ENCODE measurements around the gene CDH24. TPM values are rescaled to one million over a fixed set of nuclear protein-coding genes. Genes with fewer than 3 reads are reported as not detected.

CDH24 gene
- total and polyA plus RNA-seq, 9 of the 15 experiments (the other 6 are each of a cell fraction or from before 2014, with no cell fraction given) = 0.04 to 16.2 (median 4.9) TPM

- no peak for TF ChIP-seq CHD7 (IDR thresholded peaks at IDR 0.05; ENCODE audit: low read depth, low read length)
- no peak for TF ChIP-seq BCL6 (CRISPR knock-in tag; IDR thresholded peaks at IDR 0.05)
- no peak for TF ChIP-seq ATF1 (CRISPR knock-in tag; IDR thresholded peaks at IDR 0.05)
- TF ChIP-seq ATF1 (tag; IDR thresholded peaks at IDR 0.05) = 0 out of 2 replicates have a peak, but pooled peaks have one; percentile 12
- no peak for TF ChIP-seq ARNT (IDR thresholded peaks at IDR 0.05)
- TF ChIP-seq CBX2 (IDR thresholded peaks at IDR 0.05; ENCODE audit: insufficient read depth, low read length, poor library complexity, severe bottlenecking) = no peak
- TF ChIP-seq FOXK2 (conservative IDR thresholded peaks at IDR 0.05 in 1 of 2, IDR thresholded peaks at IDR 0.05 in 1 of 2; ENCODE audit: low read depth in 2 of 2) = peak; percentile 50 to 53; a peak in 2 of 4 replicates
- TF ChIP-seq ERF (CRISPR knock-in tag; IDR thresholded peaks at IDR 0.05) = 0 out of 2 replicates have a peak, but pooled peaks have one; percentile 53
- peak; percentile 48; the same call in 1 of the 2 replicates for TF ChIP-seq MYC (IDR thresholded peaks at IDR 0.05; ENCODE audit: low read depth, low read length)
- no peak for TF ChIP-seq MYC (CRISPR knock-in tag; IDR thresholded peaks at IDR 0.05; ENCODE audit: borderline replicate concordance, low read depth)
- TF ChIP-seq ZNF644 (tag; IDR thresholded peaks at IDR 0.05; ENCODE audit: low read depth) = 0 out of 2 replicates have a peak, but pooled peaks have one; percentile 27
- TF ChIP-seq NFIC (IDR thresholded peaks at IDR 0.05) = peak; percentile 54; the same call in 1 of the 2 replicates
- 0 out of 2 replicates have a peak, but pooled peaks have one; percentile 0 for TF ChIP-seq POLR2A (conservative IDR thresholded peaks at IDR 0.05)
- no peak for TF ChIP-seq SIN3A (IDR thresholded peaks at IDR 0.05; ENCODE audit: borderline replicate concordance in 2 of 2, control insufficient read depth in 1 of 2, low read depth in 2 of 2, low read length in 2 of 2)
- TF ChIP-seq KDM1A (IDR thresholded peaks at IDR 0.05) = peak; percentile 69 to 75
- peak; percentile 38; the same call in 1 of the 2 replicates for TF ChIP-seq KLF16 (IDR thresholded peaks at IDR 0.05)
- TF ChIP-seq TSC22D4 (tag; IDR thresholded peaks at IDR 0.05) = no peak
- TF ChIP-seq GATA2 (CRISPR knock-in tag; IDR thresholded peaks at IDR 0.05) = peak; percentile 63; the same call in 1 of the 2 replicates
Measured at GRCh38 chr14:23020143-23021128, 36.9 kb downstream of the CDH24 start (continued).
